ENCODE data around the gene PRSS57. TPM values are rescaled to one million over a fixed set of nuclear protein-coding genes. Genes with fewer than 3 reads are reported as not detected.
A peak's percentile ranks its signal among the peaks of the same experiment; 100 is the strongest.

Gene PRSS57
- total and polyA plus RNA-seq, 2 of the 13 experiments (the other 11 are each of a cell fraction or from before 2014, with no cell fraction given): 0.12 TPM; not detected in 1

DNA sequence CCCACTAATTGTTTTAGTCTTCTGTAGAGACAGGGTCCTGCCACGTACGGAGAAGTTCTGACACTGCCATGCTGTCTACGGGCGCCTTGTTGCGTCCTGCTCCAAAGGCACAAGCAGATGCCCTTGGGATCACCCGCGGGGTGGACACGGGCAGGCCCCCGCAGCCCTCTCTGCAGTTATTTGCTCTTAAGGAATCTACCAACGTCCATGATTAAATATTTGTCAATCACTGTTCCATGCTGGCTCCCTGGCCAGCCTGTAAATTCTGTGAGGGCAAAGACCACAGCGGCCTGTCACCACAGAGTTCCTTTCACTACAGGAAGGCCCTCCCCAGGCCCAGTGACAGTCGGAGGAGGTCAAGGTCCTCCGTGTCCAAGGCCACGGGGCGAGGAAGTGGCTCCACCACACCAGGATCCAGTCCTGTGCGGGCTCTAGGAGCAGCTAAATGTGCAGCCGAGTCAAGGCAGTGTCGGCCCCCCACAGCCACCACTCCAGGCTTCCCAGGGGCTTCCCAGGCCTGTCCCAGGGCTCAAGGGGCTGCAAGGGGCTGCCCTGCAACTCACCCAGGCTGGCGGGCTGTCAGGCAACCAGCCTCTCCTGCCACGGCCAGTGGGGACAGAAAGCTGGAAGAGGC lies 34.3 kb downstream of the PRSS57 start (continued):
- TF ChIP-seq, protein P1, sequence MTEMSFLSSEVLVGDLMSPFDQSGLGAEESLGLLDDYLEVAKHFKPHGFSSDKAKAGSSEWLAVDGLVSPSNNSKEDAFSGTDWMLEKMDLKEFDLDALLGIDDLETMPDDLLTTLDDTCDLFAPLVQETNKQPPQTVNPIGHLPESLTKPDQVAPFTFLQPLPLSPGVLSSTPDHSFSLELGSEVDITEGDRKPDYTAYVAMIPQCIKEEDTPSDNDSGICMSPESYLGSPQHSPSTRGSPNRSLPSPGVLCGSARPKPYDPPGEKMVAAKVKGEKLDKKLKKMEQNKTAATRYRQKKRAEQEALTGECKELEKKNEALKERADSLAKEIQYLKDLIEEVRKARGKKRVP (CRISPR knock-in tag; IDR thresholded peaks at IDR 0.05): peak in 1 of 2 experiments; percentile 70; a peak in 2 of 4 replicates
- TF ChIP-seq ZNF788 (CRISPR knock-in tag; IDR thresholded peaks at IDR 0.05; ENCODE audit: borderline replicate concordance) (peak; percentile 92; the same call in 1 of the 2 replicates), KDM1A (CRISPR knock-in tag; IDR thresholded peaks at IDR 0.05) (no peak), ZNF317 (CRISPR knock-in tag; IDR thresholded peaks at IDR 0.05) (no peak; the same call in 1 of the 2 replicates), ZNF7 (CRISPR knock-in tag; IDR thresholded peaks at IDR 0.05) (no peak), PHF8 (CRISPR knock-in tag; IDR thresholded peaks at IDR 0.05) (peak; percentile 76), TSC22D2 (CRISPR knock-in tag; IDR thresholded peaks at IDR 0.05; ENCODE audit: borderline replicate concordance) (no peak), ETV5 (CRISPR knock-in tag; IDR thresholded peaks at IDR 0.05; ENCODE audit: borderline replicate concordance) (peak; percentile 88), SP4 (CRISPR knock-in tag; IDR thresholded peaks at IDR 0.05) (no peak), ZNF343 (CRISPR knock-in tag; IDR thresholded peaks at IDR 0.05) (0 out of 2 replicates have a peak, but pooled peaks have one; percentile 27), ZNF746 (CRISPR knock-in tag; IDR thresholded peaks at IDR 0.05) (0 out of 2 replicates have a peak, but pooled peaks have one; percentile 80), NFIC (IDR thresholded peaks at IDR 0.05; ENCODE audit: low read length) (no peak; the same call in 1 of the 2 replicates), RFX5 (IDR thresholded peaks at IDR 0.05; ENCODE audit: low read depth, low read length) (no peak), SNRNP70 (IDR thresholded peaks at IDR 0.05; ENCODE audit: low read depth, low read length) (no peak), NFYC (CRISPR knock-in tag; IDR thresholded peaks at IDR 0.05) (no peak), ZNF33A (CRISPR knock-in tag; IDR thresholded peaks at IDR 0.05; ENCODE audit: borderline replicate concordance) (no peak), NFIB (CRISPR knock-in tag; IDR thresholded peaks at IDR 0.05; ENCODE audit: borderline replicate concordance) (no peak), FOXK1 (CRISPR knock-in tag; IDR thresholded peaks at IDR 0.05; ENCODE audit: borderline replicate concordance, low read depth) (no peak), NR3C1 (CRISPR knock-in tag; IDR thresholded peaks at IDR 0.05) (no peak), ZNF879 (CRISPR knock-in tag; IDR thresholded peaks at IDR 0.05) (peak; percentile 78)
- TF ChIP-seq, protein P2, sequence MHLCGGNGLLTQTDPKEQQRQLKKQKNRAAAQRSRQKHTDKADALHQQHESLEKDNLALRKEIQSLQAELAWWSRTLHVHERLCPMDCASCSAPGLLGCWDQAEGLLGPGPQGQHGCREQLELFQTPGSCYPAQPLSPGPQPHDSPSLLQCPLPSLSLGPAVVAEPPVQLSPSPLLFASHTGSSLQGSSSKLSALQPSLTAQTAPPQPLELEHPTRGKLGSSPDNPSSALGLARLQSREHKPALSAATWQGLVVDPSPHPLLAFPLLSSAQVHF (CRISPR knock-in tag; IDR thresholded peaks at IDR 0.05): no peak
- TF ChIP-seq, protein P3, sequence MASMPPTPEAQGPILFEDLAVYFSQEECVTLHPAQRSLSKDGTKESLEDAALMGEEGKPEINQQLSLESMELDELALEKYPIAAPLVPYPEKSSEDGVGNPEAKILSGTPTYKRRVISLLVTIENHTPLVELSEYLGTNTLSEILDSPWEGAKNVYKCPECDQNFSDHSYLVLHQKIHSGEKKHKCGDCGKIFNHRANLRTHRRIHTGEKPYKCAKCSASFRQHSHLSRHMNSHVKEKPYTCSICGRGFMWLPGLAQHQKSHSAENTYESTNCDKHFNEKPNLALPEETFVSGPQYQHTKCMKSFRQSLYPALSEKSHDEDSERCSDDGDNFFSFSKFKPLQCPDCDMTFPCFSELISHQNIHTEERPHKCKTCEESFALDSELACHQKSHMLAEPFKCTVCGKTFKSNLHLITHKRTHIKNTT (CRISPR knock-in tag; IDR thresholded peaks at IDR 0.05): no peak
- TF ChIP-seq, protein P4, sequence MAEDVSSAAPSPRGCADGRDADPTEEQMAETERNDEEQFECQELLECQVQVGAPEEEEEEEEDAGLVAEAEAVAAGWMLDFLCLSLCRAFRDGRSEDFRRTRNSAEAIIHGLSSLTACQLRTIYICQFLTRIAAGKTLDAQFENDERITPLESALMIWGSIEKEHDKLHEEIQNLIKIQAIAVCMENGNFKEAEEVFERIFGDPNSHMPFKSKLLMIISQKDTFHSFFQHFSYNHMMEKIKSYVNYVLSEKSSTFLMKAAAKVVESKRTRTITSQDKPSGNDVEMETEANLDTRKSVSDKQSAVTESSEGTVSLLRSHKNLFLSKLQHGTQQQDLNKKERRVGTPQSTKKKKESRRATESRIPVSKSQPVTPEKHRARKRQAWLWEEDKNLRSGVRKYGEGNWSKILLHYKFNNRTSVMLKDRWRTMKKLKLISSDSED (CRISPR knock-in tag; IDR thresholded peaks at IDR 0.05): no peak
- TF ChIP-seq, protein P5, sequence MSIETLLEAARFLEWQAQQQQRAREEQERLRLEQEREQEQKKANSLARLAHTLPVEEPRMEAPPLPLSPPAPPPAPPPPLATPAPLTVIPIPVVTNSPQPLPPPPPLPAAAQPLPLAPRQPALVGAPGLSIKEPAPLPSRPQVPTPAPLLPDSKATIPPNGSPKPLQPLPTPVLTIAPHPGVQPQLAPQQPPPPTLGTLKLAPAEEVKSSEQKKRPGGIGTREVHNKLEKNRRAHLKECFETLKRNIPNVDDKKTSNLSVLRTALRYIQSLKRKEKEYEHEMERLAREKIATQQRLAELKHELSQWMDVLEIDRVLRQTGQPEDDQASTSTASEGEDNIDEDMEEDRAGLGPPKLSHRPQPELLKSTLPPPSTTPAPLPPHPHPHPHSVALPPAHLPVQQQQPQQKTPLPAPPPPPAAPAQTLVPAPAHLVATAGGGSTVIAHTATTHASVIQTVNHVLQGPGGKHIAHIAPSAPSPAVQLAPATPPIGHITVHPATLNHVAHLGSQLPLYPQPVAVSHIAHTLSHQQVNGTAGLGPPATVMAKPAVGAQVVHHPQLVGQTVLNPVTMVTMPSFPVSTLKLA (IDR thresholded peaks at IDR 0.05): peak; percentile 60
- TF ChIP-seq, protein P6, sequence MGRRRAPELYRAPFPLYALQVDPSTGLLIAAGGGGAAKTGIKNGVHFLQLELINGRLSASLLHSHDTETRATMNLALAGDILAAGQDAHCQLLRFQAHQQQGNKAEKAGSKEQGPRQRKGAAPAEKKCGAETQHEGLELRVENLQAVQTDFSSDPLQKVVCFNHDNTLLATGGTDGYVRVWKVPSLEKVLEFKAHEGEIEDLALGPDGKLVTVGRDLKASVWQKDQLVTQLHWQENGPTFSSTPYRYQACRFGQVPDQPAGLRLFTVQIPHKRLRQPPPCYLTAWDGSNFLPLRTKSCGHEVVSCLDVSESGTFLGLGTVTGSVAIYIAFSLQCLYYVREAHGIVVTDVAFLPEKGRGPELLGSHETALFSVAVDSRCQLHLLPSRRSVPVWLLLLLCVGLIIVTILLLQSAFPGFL (CRISPR knock-in tag; IDR thresholded peaks at IDR 0.05): no peak

All from HepG2 (cell line).